Measurements from ENCODE around the gene ATP8A2. TPM values are rescaled to one million over a fixed set of nuclear protein-coding genes. Genes with fewer than 3 reads are reported as not detected.

The ATP8A2 gene
- total RNA-seq, 1 donor from 2014 or later = 1.7 TPM

DNA sequence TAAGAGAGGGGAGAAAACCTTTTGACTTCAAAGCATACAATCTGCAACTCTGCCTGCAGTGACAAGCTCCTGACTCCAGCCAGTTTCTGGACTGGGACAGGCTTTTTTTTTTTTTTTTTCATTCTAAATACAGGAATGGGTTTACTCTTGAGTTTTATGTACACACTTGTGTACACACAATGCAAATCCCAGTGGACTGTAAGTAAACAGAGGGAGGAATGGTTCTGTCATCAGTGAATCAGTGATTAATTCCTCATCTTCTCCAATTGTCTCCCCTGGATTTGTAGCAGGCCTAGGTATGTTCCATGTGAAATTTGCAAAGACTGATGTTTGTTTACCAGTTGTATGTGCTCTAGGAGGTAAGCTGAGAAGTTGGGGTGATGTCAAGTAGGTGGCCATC, 495.3 kb downstream of the ATP8A2 start:
- DNase-seq (no peak), ATAC-seq (no peak)
- Histone ChIP-seq H3K27ac (no peak overlapping the region), H3K9me3 (no peaks in the 10 kb centered on the region), H3K4me3 (no peak overlapping the region), H3K27me3 (ENCODE audit: low read depth) (peaks cover 4% of the 10 kb centered on the region), H3K4me1 (no peaks in the 10 kb centered on the region), H3K36me3 (no peaks in the 10 kb centered on the region)
- intact Hi-C loops (cut with DNase I) = no loop called here
- TF ChIP-seq, protein P1, sequence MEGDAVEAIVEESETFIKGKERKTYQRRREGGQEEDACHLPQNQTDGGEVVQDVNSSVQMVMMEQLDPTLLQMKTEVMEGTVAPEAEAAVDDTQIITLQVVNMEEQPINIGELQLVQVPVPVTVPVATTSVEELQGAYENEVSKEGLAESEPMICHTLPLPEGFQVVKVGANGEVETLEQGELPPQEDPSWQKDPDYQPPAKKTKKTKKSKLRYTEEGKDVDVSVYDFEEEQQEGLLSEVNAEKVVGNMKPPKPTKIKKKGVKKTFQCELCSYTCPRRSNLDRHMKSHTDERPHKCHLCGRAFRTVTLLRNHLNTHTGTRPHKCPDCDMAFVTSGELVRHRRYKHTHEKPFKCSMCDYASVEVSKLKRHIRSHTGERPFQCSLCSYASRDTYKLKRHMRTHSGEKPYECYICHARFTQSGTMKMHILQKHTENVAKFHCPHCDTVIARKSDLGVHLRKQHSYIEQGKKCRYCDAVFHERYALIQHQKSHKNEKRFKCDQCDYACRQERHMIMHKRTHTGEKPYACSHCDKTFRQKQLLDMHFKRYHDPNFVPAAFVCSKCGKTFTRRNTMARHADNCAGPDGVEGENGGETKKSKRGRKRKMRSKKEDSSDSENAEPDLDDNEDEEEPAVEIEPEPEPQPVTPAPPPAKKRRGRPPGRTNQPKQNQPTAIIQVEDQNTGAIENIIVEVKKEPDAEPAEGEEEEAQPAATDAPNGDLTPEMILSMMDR (IDR thresholded peaks at IDR 0.05) = no peak

DNA sequence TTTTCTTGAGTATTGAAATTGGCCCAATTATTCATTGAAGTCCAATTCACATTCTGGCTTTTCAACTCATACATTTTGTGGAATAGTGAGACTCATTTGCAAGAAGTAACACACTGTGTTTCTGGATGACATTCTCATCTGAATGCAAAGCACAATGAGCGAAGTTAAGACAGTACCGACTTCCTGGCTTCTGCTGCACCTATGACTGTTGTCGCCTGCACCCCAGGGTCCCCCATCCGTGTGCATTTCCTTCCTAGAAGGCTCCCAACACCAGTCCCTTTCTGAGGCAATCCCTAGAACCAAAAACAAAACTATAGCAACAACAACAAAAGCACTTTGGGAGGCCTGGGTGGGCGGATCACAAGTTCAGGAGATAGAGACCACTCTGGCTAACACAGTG, 496.7 kb downstream of the ATP8A2 start:
- no peaks in the 10 kb centered on the region for H3K4me1 ChIP-seq
- intact Hi-C loops (cut with DNase I) = no loop called here
- DNase-seq (no peak), ATAC-seq (no peak)
- TF ChIP-seq, protein P1 (IDR thresholded peaks at IDR 0.05) = no peak
- peaks cover 4% of the 10 kb centered on the region for H3K27me3 ChIP-seq (ENCODE audit: low read depth)
- H3K36me3 ChIP-seq = no peaks in the 10 kb centered on the region
- H3K27ac ChIP-seq = no peak overlapping the region
- H3K4me3 ChIP-seq = no peak overlapping the region
- H3K9me3 ChIP-seq = no peaks in the 10 kb centered on the region

DNA sequence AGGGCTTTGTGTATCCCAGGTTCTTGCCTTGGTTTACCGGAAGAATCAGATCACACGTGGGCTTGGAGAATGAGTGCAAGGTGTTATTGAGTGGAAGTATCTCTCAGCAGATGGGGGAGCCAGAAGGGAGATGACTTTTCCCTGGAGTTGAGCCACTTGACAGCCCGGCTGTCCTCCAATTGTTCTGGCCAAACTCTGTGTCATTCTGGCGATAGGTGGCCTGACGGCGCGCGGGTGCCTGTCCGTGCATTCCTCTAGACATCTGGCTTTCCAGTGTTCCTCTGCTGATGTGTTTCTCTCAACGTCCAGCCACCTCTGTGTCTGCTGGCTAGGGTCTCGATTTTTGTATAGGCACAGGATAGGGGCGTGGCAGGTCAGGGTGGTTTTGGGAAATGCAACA, 498.2 kb downstream of the ATP8A2 start:
- Histone ChIP-seq H3K4me1 (no peaks in the 10 kb centered on the region), H3K4me3 (no peak overlapping the region), H3K9me3 (no peaks in the 10 kb centered on the region), H3K27ac (no peak overlapping the region), H3K27me3 (ENCODE audit: low read depth) (peaks cover 4% of the 10 kb centered on the region), H3K36me3 (no peaks in the 10 kb centered on the region)
- no peak for ATAC-seq
- TF ChIP-seq, protein P1 (IDR thresholded peaks at IDR 0.05) = no peak
- intact Hi-C loops (cut with DNase I) = no loop called here
- DNase-seq = no peak

DNA sequence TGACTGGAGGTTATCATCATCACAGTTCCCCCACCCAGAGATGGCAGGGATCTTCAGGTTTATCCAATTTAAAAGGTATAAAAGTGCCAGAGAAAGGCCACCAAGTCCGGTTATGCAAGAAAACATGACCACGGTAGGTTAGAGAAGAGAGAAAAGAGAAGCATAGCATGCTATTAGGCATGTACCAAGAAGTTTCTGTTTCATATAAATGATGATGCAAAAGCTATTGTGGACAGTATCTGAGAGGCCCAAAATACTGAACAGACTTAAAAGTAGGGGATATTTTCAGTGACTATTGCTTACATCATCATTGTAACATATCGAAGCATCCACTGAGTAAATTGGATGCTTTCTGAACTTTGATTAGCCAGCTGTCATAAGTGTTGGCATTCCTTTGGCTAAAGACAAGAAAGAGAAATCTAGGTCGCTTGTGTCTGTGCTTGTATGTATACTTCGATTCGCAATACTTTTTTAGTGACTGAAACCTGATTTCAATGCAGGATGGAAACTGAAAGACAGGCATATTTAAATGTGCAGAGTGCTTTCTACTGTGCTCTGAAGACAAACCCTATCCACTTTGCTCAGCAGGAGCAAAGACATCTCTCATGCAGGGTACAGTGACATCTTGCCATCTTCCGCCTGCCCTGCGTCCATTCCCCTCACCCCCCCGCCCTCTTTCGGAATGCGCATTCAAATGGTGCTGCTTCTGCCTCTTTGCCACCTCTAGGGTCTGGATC, 499.8 kb downstream of the ATP8A2 start:
- no peaks in the 10 kb centered on the region for H3K36me3 ChIP-seq
- H3K4me3 ChIP-seq = no peak overlapping the region
- H3K27me3 ChIP-seq (ENCODE audit: low read depth) = peaks cover 4% of the 10 kb centered on the region
- H3K9me3 ChIP-seq = no peaks in the 10 kb centered on the region
- intact Hi-C loops (cut with DNase I) = no loop called here
- no peaks in the 10 kb centered on the region for H3K4me1 ChIP-seq
- H3K27ac ChIP-seq = no peak overlapping the region
- DNase-seq = no peak
- TF ChIP-seq, protein P1 (IDR thresholded peaks at IDR 0.05) = no peak
- no peak for ATAC-seq

DNA sequence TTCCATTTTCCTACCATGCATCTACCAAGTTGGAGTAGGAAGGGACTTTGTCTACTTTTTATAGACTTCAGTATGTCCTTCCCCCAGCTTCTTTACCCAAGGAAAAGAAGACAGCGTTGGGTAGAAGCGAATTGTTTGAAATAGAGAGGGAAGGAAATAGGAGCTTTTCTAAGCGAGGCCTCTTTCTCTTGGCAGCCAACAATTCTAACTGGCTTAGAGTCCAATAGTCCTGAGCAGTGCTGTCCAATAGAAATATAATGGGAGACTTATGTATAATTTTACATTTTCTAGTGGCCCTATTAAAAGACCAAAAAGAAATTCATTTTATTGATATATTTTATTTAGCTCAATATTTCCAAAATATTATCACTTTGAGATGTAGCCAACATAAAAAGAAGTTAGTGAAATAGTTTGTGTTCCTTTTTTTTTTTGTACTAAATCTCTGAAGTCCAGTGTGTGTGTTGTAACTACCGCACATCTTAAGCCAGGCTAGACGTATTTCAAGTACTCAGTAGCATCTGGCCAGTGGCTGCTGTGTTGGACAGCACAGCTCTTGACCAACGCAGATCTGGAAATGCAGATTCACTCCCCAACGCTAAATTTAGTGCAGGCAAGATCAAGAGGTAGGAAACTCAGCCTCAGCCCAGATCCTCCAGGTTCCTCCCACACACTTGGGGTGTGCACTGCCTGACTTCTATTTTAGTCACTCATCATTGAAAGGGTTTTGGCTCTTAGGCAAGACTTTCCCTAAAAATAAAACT, 500.9 kb downstream of the ATP8A2 start:
- Histone ChIP-seq H3K4me3 (no peak overlapping the region), H3K27ac (no peak overlapping the region), H3K36me3 (no peaks in the 10 kb centered on the region), H3K4me1 (no peaks in the 10 kb centered on the region), H3K9me3 (no peaks in the 10 kb centered on the region), H3K27me3 (ENCODE audit: low read depth) (peaks cover 4% of the 10 kb centered on the region)
- intact Hi-C loops (cut with DNase I) = no loop called here
- ATAC-seq (no peak), DNase-seq (no peak)
- TF ChIP-seq, protein P1 (IDR thresholded peaks at IDR 0.05) = no peak

All from lower lobe of right lung (tissue), 2 donors.